Nephron (organoid): Measurements from ENCODE around the gene SFXN5.

Experiments
- H3K27ac Mint-ChIP-seq, 3 experiments: 2 replicates each; pipeline ENCODE4 v1.8.0; 2020; ENCODE audit warnings: mixed read lengths in 3 of 3, mild to moderate bottlenecking in 2 of 3, moderate library complexity in 1 of 3
- H3K27me3 Mint-ChIP-seq: 2 replicates; pipeline ENCODE4 v1.8.0; 2021; ENCODE audit warnings: low read depth, mild to moderate bottlenecking, moderate library complexity, mixed read lengths
- H3K36me3 Mint-ChIP-seq: 2 replicates; pipeline ENCODE4 v1.8.0; 2020; ENCODE audit warnings: low read depth, mixed read lengths
- H3K4me1 Mint-ChIP-seq: 2 replicates; pipeline ENCODE4 v1.8.0; 2020; ENCODE audit warnings: mixed read lengths
- H3K4me3 Mint-ChIP-seq, 3 experiments: 2 replicates each; pipeline ENCODE4 v1.8.0; 2020; ENCODE audit warnings: mild to moderate bottlenecking in 3 of 3, mixed read lengths in 3 of 3, moderate library complexity in 2 of 3
- H3K9me3 Mint-ChIP-seq: 2 replicates; pipeline ENCODE4 v1.8.0; 2020; ENCODE audit warnings: mixed read lengths
- TF ChIP-seq, protein P1 (sequence below), 3 experiments: fragments of 200-600 bp; sonication (generic); IDR thresholded peaks; one replicate each; pipeline ENCODE4 v1.5.0; 2021; ENCODE audit warnings: antibody characterized with exemption in 3 of 3; ENCODE audit not compliant: unreplicated experiment in 3 of 3

The SFXN5 gene

DNA sequence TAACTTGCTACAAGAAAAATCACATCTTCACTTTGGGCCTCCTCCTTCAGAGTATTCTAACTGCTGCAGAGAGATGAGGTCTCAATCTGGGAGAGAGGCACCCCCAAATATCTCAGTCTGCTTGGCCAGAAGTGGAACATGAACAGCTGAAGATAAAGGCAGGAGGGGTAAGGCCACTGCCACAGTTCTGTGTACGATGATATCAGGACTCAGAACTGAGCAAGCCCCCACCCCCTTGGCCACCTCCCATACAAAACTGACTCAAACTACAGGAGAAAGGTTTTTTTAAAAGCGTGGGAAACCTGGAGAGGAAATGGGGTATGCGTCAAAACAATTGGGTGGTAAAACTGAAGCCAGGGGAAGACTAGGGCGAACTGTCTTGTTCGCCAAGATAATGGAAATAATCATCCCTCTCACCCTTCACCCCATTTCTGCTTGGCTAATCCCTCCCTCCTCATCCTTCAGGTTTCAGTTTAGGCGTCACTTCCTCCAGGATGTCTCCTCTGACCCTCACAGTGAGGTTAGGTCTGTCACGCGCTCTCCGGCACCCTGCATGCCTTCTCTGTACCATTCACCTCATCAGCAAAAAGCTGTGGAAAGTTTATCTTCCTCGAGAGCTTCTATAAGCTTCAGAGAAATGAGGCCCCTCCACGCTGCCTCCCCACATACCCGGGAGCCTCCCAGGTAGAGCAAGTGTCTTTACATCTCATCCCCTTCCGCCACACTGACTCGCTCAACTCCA, 64.4 kb downstream of the SFXN5 start:
- TF ChIP-seq, protein P1, sequence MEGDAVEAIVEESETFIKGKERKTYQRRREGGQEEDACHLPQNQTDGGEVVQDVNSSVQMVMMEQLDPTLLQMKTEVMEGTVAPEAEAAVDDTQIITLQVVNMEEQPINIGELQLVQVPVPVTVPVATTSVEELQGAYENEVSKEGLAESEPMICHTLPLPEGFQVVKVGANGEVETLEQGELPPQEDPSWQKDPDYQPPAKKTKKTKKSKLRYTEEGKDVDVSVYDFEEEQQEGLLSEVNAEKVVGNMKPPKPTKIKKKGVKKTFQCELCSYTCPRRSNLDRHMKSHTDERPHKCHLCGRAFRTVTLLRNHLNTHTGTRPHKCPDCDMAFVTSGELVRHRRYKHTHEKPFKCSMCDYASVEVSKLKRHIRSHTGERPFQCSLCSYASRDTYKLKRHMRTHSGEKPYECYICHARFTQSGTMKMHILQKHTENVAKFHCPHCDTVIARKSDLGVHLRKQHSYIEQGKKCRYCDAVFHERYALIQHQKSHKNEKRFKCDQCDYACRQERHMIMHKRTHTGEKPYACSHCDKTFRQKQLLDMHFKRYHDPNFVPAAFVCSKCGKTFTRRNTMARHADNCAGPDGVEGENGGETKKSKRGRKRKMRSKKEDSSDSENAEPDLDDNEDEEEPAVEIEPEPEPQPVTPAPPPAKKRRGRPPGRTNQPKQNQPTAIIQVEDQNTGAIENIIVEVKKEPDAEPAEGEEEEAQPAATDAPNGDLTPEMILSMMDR (IDR thresholded peaks at IDR 0.05; ENCODE audit: unreplicated experiment in 3 of 3), result no peak
- Mint-ChIP-seq H3K27me3 (no peaks in the 10 kb centered on the region), H3K4me1 (peaks cover 7% of the 10 kb centered on the region), H3K36me3 (no peaks in the 10 kb centered on the region), H3K4me3 (no peak overlapping the region), H3K27ac (peak overlapping the region in 1 of 3 experiments; percentile 17), H3K9me3 (no peaks in the 10 kb centered on the region)

DNA sequence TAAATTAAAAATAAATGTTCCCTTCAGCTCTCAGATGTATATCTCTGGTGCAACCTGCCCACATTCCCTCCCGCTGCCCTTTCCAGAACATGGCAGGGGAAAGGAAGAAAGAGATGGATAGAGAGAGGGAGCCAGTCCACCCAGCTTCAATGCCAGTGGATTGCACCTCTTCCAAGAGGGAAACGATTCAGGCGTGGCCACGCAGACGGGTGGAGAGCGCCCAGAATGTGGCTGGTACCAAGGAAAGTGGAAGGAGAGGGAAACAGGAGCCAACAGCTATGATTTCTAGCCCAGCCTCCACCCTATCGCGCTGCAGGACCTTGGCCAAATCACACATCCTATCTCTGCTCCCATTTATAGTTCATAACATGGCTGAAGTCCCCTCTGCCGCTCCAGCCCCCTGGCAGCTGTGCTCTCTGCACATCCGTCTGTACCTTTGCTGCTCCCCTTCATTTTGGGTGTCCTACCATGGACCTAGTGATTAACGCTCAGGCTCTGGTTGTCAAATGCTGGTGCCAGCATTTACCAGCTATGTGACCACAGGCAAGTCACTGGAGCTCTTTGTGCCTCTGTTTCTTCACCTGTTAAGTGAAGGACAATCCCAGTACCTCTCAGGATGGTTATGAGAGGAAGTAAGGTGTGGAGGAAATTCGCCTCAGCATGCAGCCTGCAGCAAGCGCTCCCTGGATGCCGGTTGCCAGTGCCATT, 66.5 kb downstream of the SFXN5 start:
- TF ChIP-seq, protein P1 (IDR thresholded peaks at IDR 0.05; ENCODE audit: unreplicated experiment in 3 of 3), result no peak
- no peaks in the 10 kb centered on the region for H3K9me3 Mint-ChIP-seq
- no peak overlapping the region for H3K4me3 Mint-ChIP-seq
- no peaks in the 10 kb centered on the region for H3K36me3 Mint-ChIP-seq
- H3K4me1 Mint-ChIP-seq, result peaks cover 7% of the 10 kb centered on the region
- peaks cover 4% of the 10 kb centered on the region for H3K27me3 Mint-ChIP-seq
- H3K27ac Mint-ChIP-seq, result no peak overlapping the region

DNA sequence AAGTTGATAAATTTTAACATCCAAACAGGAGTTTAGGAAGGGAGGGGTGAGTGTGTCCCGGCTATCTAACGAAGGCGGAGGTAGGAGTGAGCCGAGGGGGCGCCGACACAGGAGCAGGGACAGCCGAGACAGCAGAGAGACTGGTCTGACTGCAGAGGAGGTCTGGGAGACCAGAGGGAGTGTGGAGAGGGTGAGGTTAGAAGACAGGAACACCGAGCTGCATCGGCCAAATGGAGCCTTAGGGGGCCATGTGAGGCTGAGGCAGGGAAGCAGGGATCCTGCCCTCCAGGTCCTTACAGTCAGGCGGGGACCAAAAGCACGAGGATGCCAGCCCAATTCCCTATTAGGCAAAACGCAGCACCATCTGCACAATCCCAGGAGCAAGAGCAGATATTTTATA, 67.0 kb downstream of the SFXN5 start:
- TF ChIP-seq, protein P1 (IDR thresholded peaks at IDR 0.05; ENCODE audit: unreplicated experiment in 3 of 3), result no peak
- H3K36me3 Mint-ChIP-seq, result no peaks in the 10 kb centered on the region
- peaks cover 4% of the 10 kb centered on the region for H3K27me3 Mint-ChIP-seq
- H3K27ac Mint-ChIP-seq, result no peak overlapping the region
- peaks cover 7% of the 10 kb centered on the region for H3K4me1 Mint-ChIP-seq
- H3K4me3 Mint-ChIP-seq, result no peak overlapping the region
- H3K9me3 Mint-ChIP-seq, result no peaks in the 10 kb centered on the region

DNA sequence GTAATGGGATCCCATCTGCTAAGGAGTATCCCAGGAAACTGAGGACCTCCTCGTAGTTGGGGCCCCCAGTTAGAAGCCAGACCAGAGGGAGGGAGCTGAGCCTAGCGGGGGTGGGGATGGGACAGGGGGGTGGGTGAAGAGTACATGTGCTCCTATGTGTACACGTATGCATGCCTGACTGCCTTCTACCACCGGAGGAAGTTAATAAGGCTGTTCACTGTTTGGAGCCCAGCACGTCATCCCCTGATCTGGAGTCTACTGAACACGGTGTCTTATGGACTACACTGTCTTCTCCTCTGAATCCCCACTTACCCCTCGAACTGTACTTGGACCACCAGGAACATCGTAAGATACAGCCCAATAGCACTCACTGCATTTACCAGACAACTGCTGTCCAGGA, 68.5 kb downstream of the SFXN5 start:
- H3K36me3 Mint-ChIP-seq, result no peaks in the 10 kb centered on the region
- TF ChIP-seq, protein P1 (IDR thresholded peaks at IDR 0.05; ENCODE audit: unreplicated experiment in 3 of 3), result no peak
- no peak overlapping the region for H3K27ac Mint-ChIP-seq
- no peaks in the 10 kb centered on the region for H3K9me3 Mint-ChIP-seq
- peaks cover 4% of the 10 kb centered on the region for H3K27me3 Mint-ChIP-seq
- peaks cover 7% of the 10 kb centered on the region for H3K4me1 Mint-ChIP-seq
- H3K4me3 Mint-ChIP-seq, result no peak overlapping the region

DNA sequence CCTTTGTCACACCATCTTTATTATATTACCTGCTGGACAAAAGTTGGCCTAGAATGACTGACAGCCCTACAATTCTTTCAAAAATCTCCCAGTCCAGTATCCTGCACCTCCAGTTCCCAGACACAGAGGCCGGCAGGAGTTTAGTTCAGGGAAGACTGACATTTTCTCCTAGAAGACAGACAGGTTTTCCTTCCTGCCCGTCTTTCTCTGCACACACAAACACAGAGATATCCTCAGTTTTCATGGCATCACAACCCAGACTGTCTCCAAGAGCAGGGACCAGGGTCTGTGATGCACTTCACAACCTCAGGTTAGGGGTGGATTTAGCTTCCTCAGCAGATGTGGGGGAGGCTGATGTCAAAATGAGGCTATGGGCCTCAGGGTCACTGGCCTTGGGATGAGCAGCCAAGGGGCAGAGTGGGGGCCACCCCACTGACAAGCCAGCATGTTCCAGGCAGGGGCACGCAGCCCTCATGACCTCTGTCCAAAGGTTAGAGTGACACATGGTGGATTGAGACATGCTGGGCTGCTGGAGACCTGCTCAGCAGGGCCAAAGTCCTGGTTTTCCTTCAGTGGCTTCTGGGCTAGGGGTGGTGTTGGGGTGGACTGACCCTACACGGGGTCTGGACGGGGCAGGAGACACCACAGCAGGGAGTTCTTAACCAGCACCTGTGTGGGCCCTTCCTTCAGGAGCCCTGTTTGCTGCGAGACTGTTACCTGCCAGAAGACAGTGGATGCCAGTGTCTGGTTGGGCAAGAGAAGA, 70.5 kb downstream of the SFXN5 start:
- H3K27ac Mint-ChIP-seq, result no peak overlapping the region
- H3K4me3 Mint-ChIP-seq, result no peak overlapping the region
- H3K27me3 Mint-ChIP-seq, result peaks cover 4% of the 10 kb centered on the region
- no peaks in the 10 kb centered on the region for H3K9me3 Mint-ChIP-seq
- H3K4me1 Mint-ChIP-seq, result no peaks in the 10 kb centered on the region
- no peaks in the 10 kb centered on the region for H3K36me3 Mint-ChIP-seq
- TF ChIP-seq, protein P1 (IDR thresholded peaks at IDR 0.05; ENCODE audit: unreplicated experiment in 3 of 3), result no peak
